ENCODE results near the gene ELOB. TPM values are rescaled to one million over a fixed set of nuclear protein-coding genes. Genes with fewer than 3 reads are reported as not detected.
A peak's percentile ranks its signal among the peaks of the same experiment; 100 is the strongest.

ELOB gene
- total RNA-seq, 1 experiment from 2014 or later: 319 TPM

DNA sequence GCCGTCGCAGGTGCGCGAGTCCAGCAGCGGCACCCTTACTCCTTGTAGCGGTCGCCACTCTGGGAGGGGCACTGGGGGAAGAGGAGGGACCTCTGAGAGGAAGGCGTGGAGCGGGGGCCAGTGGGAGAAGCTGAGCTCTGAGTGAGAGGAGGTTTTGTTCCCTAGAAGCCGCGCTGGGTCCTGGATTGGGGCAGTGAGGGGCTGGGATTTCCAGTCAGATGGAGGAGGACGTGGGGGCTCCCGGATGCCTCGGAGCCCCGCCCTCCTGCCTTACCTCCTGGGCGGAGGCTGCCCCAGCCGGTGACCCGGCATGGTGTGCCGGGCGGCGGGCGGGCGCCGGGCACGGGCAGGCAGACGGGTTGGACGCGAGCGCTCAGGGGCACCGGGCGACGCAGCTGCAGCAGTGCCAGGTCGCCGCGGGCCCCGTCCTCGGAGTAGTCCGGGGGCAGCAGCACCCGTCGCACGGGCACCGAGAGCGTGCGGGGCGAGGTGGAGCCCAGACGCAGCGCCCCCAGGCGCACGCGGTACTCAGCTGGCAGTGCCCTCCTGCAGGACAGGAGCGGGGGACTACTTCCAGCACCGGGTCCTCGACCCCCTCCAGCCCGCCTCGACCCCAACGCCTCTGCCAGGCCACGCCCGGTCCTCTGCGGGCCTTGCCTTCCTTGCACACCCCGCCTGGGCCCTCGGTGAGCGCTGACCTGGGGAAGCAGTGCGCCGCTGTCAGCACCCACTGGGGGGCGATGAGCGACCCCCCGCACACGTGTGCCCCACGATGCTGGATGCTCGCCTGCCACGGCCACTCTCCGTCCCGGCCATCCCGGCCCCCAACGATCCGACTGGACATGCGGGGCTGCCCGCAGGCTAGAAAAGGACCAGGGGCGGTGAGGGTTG, 8.3 kb upstream of the ELOB start:
- Histone ChIP-seq H3K9ac (ENCODE audit: extremely low read depth, insufficient read length, low read length) (no peak overlapping the region), H2BK20ac (ENCODE audit: low read depth, low read length, poor library complexity, severe bottlenecking) (no peak overlapping the region), H3K14ac (ENCODE audit: insufficient read depth, low read length) (no peak overlapping the region; the same call in 1 of the 2 replicates), H4K8ac (replicated peaks; ENCODE audit: insufficient read length, low read depth, low read length) (no peak overlapping the region), H4K20me1 (ENCODE audit: control insufficient read depth, insufficient read depth, insufficient read length) (no peaks in the 10 kb centered on the region), H3K56ac (ENCODE audit: insufficient read length, low read depth, low read length) (no peak overlapping the region), H3K79me2 (ENCODE audit: insufficient read depth, low read length) (no peaks in the 10 kb centered on the region; the same call in 1 of the 2 replicates), H3K4me1 (ENCODE audit: insufficient read depth, low read length) (no peaks in the 10 kb centered on the region), H4K5ac (ENCODE audit: insufficient read length, low read depth, low read length) (no peak overlapping the region), H2BK120ac (ENCODE audit: low read depth, low read length, poor library complexity, severe bottlenecking) (no peak overlapping the region), H3K4ac (ENCODE audit: low read depth, low read length) (no peak overlapping the region), H3K79me1 (ENCODE audit: insufficient read depth, low read depth, low read length, poor library complexity, severe bottlenecking) (no peaks in the 10 kb centered on the region), H3K23me2 (ENCODE audit: insufficient read length, low read depth, low read length, poor library complexity, severe bottlenecking) (no peaks in the 10 kb centered on the region), H3K23ac (ENCODE audit: insufficient read length, low read depth, low read length) (no peak overlapping the region), H2BK12ac (ENCODE audit: insufficient read length, low read depth, low read length) (no peak overlapping the region), H3K18ac (ENCODE audit: insufficient read length, low read depth, low read length) (no peak overlapping the region), H2AK5ac (ENCODE audit: insufficient read length, low read length) (no peak overlapping the region), H3K27ac (ENCODE audit: insufficient read length, low read depth, low read length) (no peak overlapping the region), H3K4me2 (ENCODE audit: insufficient read depth, insufficient read length, low read length) (no peak overlapping the region), H4K91ac (ENCODE audit: insufficient read length, low read depth, low read length) (no peak overlapping the region), H3K9me3 (ENCODE audit: control insufficient read depth, low read depth, low read length) (no peaks in the 10 kb centered on the region), H3K27me3 (ENCODE audit: insufficient read depth, low read length) (no peaks in the 10 kb centered on the region), H2BK15ac (ENCODE audit: low read depth, low read length) (no peak overlapping the region), H2BK5ac (ENCODE audit: insufficient read length, low read length) (no peak overlapping the region), H2AFZ (ENCODE audit: low read length) (no peak overlapping the region), H3T11ph (ENCODE audit: low read length) (no peak overlapping the region)
- Mint-ChIP-seq H3K4me3 (no peak overlapping the region), H3K27ac (no peak overlapping the region), H3K9me3 (no peaks in the 10 kb centered on the region), H3K27me3 (ENCODE audit: low read depth) (peaks cover 15% of the 10 kb centered on the region), H3K36me3 (ENCODE audit: insufficient read depth in 1 of 3, low read depth in 3 of 3) (no peaks in the 10 kb centered on the region), H3K4me1 (peaks cover 5 to 20% of the 10 kb centered on the region in 2 experiments)
- WGBS (ENCODE audit: extremely low coverage, insufficient read length, low lambda C conversion rate): no CpG with 5 or more reads among the region's 79 CpGs
- peak; percentile 45 for DNase-seq
- TF ChIP-seq, protein P1, sequence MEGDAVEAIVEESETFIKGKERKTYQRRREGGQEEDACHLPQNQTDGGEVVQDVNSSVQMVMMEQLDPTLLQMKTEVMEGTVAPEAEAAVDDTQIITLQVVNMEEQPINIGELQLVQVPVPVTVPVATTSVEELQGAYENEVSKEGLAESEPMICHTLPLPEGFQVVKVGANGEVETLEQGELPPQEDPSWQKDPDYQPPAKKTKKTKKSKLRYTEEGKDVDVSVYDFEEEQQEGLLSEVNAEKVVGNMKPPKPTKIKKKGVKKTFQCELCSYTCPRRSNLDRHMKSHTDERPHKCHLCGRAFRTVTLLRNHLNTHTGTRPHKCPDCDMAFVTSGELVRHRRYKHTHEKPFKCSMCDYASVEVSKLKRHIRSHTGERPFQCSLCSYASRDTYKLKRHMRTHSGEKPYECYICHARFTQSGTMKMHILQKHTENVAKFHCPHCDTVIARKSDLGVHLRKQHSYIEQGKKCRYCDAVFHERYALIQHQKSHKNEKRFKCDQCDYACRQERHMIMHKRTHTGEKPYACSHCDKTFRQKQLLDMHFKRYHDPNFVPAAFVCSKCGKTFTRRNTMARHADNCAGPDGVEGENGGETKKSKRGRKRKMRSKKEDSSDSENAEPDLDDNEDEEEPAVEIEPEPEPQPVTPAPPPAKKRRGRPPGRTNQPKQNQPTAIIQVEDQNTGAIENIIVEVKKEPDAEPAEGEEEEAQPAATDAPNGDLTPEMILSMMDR (conservative IDR thresholded peaks at IDR 0.05): peak; percentile 47; the same call in 2 of the 3 replicates
